Stimulated activated naive CD8-positive, alpha-beta T cell treated with anti-CD3 and anti-CD28 coated beads, Interleukin-15, Interleukin-2, amounts not matched to agents 100 U/mL and 50 U/mL, for 24 hours (primary cell): ENCODE data around the gene QSER1.

Experiments
- ATAC-seq: fragments of 150-1000 bp; cut with Tn5 transposase; one replicate; pipeline ENCODE4 v1.10.0; 2021
- DNase-seq: peaks from one replicate; pipeline ENCODE4 v3.0.0; 2021

Gene QSER1

DNA sequence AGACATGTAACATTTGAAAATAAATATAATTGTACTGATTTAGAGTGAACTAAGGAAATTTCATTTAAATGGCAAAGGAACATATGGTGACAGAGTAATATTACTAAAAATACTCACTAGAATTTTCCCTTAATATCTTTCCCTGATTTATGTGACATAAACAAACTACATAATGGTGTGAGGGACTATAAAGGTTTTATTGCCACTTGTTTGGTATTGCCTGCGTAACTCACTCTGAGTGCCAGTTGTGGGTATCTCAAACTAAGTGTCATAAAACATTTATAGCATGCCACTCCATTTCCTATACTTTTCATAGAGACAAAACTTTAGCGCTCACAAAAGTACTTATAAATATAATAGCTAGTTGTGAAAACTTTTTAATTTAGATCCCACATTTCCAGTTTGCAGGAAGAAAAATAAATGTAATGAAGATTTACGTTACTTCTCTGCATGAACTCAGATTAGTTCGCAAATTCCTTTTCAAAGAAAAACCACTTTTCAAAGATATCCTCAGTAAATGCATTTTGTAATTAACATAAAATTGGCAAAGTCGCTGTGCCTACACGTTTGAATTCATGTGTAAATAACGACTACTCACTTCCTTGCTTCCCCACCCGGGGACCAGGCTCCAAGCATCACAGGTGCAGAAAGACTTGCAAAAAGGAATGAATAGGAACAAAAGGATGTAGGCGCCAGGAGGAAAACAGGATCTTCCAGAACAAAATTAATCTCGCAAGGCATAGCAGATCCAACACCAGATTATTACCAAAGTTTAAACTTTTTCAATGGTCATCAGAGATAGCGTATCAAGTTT, 1.6 kb upstream of the QSER1 start:
- DNase-seq (no peak), ATAC-seq (no peak)

DNA sequence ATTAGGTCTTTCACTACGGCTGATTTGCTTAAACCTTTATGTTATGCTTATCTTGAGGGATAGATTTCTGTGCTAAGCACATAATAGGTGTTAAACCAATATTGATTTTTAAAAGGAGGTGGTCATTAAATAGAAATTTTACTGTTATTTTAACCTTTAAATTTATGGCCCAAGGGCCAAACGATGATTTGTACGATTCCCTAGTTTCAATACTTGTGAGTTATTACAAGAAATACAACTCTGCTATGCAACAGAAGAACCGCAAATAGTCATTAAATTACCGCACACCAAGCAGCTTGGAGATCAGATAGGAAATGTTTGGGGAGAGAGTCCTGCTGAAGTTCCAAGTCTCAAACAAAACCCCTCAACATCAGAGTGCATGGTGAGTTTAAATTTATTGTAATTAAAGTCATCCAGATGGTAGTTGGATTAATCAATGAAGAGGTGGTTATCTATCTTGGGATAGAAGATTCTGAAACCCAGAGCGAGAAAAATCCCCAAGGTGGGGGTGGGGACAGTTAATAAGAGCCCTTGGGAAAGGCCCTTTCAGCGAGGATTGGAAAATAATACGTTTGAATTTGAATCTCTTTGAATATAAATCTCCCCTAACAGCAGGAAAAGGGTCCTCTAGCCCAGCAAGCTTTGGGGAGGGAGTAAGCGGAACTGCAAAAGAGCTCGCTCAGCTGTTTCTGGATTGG, 805 bp upstream of the QSER1 start:
- peak; percentile 55 for DNase-seq
- ATAC-seq: no peak

DNA sequence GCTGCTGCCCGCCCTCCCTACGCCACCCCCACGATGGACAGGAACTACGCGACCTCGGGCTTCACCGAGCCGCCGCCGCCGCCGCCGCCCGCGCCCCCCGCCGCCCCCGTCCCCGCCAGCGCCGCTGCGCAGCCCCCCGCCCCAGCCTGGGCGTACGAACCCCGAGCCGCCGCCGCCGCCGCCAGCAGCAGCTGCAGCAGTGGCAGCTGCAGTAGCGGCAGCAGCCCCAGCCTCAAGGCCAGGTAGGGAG, 407 bp downstream of the QSER1 start:
- ATAC-seq: no peak
- DNase-seq: no peak

DNA sequence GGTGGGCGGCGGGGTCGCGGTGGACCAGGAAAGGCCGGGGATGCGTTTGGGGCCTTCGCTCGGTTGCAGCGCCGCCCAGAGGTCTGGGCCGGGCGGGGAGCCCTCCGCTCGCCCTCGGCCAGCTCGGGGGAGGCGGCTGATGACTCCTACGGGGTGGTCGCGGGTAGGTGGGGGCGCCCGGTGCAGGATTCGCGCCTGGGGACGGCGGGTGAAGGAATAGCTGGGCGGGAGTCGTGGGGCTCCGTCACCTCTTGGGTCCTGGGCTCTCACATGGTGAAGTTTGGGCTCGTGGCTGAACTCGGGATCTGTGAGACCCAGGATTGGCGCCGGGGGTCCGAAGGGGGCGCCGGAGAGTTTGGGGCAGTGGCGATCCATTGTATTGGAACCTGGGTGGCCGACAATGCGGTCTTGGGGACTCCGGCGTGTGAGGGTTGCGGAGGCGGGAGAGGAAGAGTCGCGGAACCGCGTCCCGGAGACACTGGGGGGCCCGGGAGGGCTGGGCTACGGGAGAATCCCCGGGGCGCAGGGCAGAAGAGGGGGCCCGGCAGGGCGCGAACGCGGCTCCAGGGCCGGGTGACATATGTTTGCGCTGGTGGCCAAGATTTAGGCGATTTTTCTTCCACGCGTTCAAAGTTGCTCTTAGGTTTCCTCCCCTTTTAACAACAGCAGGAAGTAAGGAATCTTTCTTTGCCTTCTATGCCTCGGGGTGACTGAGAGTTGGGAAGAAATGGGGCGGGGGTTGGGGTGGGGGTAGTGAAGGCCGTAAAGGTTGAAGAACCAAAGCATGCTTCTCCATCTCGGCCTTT, 935 bp downstream of the QSER1 start:
- ATAC-seq (peak; percentile 42), DNase-seq (peak; percentile 67)

DNA sequence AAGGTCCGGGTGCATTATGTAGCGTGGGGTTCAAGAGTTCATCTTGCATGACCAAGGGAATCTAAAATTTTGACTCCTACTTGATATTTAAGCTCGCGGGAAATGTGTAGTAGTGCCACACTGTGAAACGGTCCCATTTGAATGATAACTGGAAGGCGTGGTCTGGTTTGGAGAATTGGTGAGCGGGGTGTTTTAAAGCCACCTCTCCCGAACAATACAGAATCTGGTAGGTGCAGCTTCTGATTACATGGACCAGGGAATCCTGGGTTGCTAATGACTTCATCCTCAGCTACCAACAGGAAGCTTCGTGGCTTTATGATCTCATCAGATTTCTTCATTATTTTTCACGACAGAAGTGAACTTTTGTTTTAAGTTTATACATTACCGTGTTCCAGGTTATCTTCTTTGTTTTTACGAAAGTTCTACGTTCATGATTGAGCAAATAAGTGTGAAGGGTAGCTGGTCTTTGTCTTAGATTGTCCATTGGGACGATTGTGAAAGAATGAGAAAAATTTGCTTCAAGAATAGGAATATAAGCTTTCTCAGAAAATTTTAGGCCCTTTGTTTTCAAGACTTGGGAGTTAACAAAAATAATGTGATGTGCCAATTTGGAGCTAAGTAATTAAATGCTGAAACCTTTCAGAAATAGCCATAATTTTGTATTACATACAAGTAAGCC, 1.7 kb downstream of the QSER1 start:
- DNase-seq (peak; percentile 27), ATAC-seq (peak; percentile 48)

DNA sequence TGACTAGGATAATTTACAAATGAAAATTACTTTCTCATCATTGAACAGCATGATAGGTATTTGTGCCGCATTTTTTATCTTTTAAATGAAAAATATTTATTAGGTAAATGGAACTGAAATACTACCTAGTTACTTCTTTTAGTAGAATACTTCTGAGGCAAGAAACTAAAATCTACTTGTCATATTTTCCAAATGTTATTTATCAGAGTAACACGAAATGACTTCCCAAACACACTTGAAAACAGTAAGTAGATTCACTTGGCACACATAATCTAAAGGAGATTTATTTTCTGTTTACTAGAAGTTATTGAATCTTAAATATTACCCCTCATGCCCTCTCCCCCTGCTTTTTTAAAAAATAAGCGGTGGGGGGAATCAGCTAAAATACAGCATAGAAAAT, 2.3 kb downstream of the QSER1 start:
- no peak for DNase-seq
- ATAC-seq: no peak

DNA sequence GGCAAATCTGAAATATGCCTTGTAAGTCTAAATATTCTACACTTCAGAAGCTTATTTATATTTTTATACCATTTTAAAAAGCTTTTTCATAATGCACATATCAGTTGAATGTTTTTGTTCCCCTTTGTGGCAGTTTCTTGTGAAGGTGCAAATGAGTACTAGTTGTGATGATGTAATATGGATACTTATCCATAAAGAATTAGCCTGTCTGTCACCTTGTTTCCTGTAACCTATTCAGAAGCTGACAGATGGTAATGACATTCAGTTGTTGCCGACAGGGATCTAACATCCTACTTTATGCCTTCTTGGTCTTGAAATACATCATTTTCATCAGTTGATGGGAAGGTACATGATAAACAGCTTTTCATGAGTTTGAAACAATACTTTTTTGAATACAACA, 2.9 kb downstream of the QSER1 start:
- DNase-seq: no peak
- ATAC-seq: no peak

DNA sequence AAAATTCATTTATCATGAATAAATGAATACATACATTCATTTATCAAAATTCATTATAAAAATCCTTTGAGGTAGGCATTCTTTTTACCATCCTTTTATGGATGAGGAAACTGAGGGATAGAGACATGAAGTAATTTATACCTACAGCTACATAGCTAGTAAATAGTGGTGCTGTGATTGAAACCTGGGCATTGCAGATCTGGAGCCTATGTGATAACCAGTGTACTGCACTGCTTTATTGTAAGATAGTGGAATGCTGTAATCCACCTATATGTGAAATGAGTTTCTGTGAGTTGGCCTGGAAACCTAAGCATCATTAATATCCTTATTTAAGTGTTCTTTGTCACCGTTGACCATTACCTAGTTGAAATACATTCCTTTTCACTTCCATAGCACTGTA, 4.5 kb downstream of the QSER1 start:
- ATAC-seq (no peak), DNase-seq (no peak)

DNA sequence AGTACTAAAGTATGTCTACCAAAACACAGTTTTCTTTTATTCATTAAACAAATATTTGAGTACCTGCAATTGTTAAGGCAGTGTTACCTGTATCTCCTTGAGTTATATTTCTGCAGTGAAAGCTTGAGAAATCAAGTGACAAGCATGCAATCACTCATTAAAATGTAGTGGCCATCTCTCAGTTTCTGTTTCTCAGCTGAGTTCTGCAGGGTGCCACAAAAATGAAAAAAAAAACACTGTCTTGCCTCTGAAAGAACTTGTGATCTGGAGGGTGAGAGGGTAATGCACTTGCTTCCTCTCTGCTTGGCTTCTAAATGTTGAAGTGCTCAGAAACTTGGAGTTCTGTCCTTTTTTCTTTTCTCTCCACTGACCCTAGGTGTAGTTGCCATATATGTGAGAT, 6.8 kb downstream of the QSER1 start:
- ATAC-seq: no peak
- no peak for DNase-seq

DNA sequence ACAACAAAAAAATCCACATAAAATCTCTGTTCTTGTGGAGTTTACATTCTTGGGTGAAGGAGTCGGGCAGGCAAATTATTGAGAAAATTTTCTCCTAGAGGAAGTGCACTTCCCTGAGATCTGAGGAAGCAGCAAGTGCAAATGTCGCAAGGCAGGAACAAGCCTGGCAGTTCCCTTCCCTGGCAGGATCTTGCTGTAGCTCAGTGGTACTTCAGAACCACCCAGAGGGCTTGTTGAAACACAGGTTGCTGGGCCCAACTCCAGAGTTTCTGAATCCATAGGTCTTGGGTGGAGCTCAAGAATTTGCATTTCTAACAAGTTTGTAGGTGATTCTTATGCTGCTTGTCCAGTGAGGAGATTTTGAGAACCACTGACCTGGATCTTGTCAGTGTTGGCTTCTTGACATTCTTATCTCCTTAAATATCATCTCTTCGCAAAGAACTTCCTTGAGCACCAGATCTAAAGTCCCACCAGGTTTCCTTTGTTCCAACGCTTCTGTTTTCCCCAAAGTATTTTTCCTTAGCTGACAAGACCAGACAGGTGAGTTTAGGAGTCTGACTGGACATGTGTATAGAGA, 9.6 kb downstream of the QSER1 start:
- DNase-seq: no peak
- ATAC-seq: no peak

DNA sequence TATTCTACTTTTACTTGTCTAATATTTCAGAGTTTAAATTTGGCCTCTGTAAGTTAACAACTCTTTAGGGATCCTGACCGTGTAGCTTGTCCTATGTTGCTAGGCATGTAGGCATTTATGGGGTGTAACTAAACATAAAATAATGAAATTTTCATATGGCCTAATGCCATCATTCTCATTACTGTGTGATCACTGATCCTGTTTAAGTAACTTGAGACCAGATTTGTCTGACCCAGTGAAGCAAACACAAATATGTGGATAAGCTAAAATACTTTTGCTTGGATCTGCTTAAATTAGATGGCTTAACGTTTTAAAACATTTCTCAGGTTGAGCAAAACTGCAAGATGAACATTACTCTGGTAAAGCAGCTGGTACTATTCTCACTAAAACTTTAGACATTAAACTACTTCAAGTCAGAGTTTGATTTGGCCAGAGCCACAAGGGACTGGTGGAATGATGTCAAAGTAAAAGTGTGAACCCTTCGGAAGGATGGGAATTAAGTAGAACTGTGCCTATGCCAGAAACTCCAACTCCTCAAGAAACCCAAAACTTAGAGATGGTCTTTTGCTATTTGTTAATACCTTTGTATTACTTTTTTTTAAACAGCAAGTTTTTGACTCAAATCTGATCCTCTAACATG, 12.5 kb downstream of the QSER1 start:
- no peak for DNase-seq
- ATAC-seq: no peak

DNA sequence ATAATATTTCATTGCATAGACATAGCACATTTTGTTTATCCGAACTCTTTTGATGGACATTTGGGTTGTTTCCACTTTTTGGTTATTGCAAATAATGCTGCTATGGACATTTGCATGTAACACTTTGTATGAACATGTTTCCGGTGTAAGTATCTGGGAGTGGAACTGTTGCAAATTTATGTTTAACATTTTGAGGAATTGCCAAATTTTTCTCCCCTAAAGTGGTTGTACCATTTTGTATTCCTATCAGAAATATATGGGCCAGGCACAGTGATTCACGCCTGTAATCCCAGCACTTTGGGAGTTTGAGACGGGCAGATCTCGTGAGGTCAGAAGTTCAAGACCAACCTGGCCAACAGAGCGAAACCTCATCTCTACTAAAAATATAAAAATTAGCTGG, 16.0 kb downstream of the QSER1 start:
- no peak for DNase-seq

DNA sequence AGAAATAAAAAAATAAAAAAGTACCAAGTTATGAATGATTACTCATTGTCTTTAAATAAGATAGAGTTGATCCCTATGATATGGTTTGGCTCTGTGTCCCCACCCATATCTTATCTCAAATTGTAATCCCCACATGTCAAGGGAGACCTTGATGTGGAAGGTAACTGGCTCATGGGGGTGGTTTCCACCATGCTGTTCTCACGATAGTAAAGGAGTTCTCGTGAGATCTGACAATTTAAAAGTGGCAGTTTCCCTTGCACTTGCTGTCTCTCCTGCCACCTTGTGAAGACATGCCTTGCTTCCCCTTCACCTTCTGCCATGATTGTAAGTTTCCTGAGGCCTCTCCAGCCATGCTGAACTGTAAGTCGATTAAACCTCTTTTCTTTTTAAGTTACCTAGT, 18.8 kb downstream of the QSER1 start:
- ATAC-seq: no peak

More for the DNA sequence above, 16.0 kb downstream of the QSER1 start:
- ATAC-seq: no peak

DNA sequence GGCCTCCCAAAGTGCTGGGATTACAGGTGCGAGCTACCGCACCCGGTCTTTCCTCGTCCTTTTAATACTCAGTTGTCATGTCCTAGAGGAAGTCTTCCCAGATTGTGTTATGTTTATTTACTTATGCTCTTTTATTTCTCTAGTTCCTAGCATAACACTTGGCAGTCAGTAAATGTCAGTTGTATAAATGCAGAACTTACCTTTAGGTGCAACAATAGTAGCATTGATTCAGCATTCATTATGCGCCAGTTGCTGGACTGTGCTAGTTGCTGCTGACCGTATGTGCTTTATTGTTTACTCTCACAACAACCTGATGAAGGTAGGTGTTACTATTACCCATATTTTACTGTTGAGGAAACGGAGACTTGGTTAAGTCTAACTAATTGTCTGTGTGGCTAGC, 20.8 kb downstream of the QSER1 start:
- ATAC-seq: no peak
- no peak for DNase-seq

More for the DNA sequence above, 18.8 kb downstream of the QSER1 start:
- no peak for DNase-seq

DNA sequence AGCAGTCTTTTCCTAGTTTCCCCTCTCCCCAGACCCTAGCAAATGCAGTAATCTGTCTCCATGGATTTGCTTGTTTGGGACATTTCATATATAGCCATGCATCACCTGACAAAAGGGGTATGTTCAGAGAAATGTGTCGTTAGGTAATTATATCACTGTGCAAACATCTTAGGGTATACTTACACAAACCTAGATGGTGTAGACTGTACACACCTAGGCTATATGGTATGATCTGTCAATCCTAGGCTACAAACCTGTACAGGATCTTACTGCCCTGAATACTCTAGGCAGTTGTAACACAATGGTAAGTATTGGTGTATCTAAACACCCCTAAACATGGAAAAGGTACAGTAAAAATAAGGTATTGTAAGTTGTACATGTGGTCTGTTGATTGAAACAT, 23.8 kb downstream of the QSER1 start:
- ATAC-seq: no peak
- DNase-seq: no peak

DNA sequence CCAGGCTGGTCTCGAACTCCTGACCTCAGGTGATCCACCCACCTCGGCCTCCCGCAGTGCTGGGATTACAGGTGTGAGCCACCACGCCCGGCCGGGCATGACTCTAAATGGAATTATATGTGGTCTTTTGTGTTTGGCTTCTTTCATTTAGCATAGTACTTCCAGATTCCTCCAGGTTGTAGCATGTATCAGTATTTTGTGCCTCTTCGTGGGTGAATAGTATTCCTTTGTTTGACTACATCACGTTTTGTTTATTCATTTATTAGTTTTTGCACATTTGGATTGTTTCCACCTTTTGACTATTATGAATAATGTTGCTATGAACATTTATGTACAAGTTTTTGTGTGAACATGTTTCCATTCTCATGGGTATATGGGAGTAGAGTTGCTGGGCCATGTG, 24.4 kb downstream of the QSER1 start:
- DNase-seq (no peak), ATAC-seq (no peak)

DNA sequence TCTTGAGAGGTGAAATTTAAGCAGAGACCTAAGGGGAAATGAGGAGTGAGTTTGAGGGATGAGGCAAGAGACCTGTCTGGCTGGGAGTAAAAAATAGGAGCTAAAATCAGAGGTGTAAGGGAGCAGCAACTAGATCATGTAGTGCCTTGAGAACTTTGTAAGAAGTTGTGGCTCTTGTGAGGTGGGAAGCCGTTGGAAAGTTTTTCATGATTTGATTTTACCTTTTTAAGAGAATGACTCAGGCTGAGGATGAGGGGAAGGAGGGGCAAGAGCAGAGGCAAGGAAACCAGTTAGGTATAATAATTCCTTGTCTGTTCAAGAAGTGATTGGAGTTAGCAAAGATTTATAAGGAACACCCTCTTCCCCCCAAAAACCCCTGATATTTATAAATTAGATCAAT, 25.8 kb downstream of the QSER1 start:
- no peak for DNase-seq
- no peak for ATAC-seq

DNA sequence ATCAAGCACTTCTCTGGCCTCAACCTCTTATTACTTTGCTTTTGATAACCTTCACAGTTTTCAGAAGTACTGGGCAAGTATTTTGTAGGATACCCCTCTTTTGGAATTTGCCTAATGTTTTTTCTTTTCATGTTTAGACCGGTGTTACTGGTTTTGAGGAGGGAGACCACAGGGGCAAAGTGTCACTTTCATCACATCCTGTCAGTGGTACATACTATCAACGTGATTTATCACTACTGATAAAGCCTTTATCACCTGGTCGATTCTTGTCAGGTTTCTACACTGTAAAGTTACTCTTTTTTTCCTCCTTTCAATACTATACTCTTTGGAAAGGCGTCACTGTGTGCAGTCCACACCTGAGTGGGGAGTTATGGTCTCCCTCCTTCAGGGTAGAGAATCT, 26.7 kb downstream of the QSER1 start:
- DNase-seq: no peak
- no peak for ATAC-seq

DNA sequence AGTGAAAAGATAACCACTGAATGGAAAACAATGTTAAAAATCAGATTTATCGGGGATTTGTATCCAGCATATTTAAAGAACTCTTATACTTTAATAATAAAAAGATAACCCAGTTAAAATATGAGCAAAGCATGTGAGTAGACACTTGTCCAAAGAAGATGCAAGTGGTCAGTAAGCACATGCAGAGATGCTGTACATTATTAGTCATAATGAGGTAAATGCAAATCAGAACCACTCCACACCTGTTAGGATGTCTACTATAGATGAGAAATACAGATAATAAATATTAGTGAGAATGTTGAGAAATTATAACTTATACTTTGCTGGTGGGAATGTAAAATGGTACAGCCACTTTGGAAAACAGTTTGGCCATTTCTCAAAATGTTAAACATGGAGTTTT, 28.0 kb downstream of the QSER1 start:
- DNase-seq (no peak), ATAC-seq (no peak)

DNA sequence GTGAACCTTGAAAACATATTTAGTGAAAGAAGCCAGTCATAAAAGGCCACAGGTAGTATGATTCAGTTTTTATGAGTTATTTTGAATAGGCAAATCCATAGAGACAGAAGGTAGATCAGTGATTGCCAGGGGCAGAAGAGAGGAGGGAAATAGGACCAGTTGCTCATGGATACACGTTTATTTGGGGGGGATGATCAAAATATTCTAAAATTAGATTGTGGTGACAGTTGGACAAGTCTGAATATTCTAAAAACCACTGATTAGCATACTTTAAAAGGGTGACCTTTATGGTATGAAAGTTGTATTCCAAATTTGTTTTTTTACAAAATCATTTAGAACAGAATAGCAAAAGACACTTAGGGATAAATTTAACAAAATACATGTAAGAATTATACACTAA, 28.6 kb downstream of the QSER1 start:
- no peak for DNase-seq

DNA sequence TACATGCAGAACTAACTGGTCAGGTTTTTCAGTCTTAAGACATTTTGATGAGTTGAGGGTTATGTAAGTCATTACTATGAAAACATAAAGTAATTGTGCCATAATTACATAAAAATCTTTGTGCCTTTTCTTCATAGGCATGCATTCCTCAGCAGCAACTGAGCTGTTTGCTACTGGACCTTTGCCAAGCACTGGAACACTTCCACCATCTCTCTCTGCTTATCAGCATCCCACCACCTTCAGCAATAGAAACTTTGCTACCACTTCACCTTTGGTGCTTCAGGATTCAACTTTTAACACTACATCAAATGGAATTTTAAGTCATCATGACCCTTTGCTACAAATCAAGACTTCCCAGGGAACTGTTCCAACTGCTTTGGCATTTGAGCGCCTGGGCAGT, 39.0 kb downstream of the QSER1 start:
- DNase-seq: no peak

More for the DNA sequence above, 28.6 kb downstream of the QSER1 start:
- ATAC-seq: no peak

DNA sequence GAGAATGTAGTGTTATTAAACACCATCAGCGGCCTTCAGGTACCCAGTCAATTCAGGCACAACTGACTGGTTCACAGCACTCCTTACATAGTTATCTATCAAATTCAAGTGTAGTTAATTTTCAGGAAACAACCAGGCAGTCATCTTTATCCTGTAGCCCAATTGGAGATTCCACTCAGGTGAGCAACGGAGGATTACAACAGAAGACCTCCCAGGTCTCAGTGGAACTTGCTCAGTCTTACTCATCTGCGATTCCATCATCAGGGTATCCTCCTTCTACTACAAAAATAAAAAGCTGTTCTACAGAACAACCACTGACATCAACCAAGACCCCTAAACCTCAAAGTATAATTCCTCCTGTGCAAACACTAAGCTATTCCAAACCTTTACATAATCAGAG, 39.6 kb downstream of the QSER1 start:
- ATAC-seq: no peak
- DNase-seq: no peak

More for the DNA sequence above, 39.0 kb downstream of the QSER1 start:
- no peak for ATAC-seq
